ENCODE measurements around the gene ADAMTS12.

GRCh38 chr5:33491941-33492340, 399.8 kb downstream of the ADAMTS12 start:
- TF ChIP-seq EZH2 (IDR thresholded peaks at IDR 0.05; ENCODE audit: low read length, unreplicated experiment), result no peak
- no peak for TF ChIP-seq EZH2phosphoT487 (IDR thresholded peaks at IDR 0.05; ENCODE audit: borderline replicate concordance, low read length)
